ENCODE data around the gene ARG2. TPM values are rescaled to one million over a fixed set of nuclear protein-coding genes. Genes with fewer than 3 reads are reported as not detected.

The ARG2 gene
- total RNA-seq, 1 experiment from 2014 or later: 3.6 TPM

DNA sequence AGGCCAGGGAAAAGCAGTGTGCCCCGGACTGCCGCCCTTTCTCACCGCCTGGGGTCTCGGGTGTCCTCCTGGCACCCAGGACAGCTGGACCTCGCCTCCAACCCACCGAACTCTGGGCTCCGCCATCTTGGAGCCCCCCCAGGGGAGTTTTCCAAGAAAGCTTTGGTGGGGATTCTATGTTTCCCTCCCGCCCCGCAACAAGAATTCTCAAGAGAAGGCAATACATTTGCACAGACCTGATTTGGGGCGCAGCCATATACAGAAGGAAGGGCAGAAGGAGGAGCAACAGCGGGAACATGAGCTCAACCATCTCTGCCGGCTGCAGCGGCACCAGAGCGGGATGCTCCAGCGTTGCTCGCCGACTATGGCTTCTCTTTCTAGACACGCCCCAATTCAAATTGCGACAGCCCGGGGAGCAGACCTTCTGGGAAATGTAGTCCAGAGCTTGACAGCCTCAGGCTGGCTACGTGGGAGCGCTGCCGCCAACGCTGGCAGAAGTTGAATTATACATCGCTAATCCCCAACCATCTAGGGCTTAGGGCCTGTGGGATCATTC, 75.8 kb downstream of the ARG2 start, which contains the start of gene RDH11:
Gene RDH11, minus strand, starts transcription at position 371 of the 556 bp plus-strand sequence. Its CDS starts 61 bp downstream, at position 310.
- Histone ChIP-seq H3K9me3 (no peaks in the 10 kb centered on the region), H3K27me3 (no peaks in the 10 kb centered on the region), H3K36me3 (peaks cover 3% of the 10 kb centered on the region; the same call in 1 of the 2 replicates), H3K4me3 (peak within 1 kb of the TSS; percentile 90)
- DNase-seq: peak; percentile 86

DNA sequence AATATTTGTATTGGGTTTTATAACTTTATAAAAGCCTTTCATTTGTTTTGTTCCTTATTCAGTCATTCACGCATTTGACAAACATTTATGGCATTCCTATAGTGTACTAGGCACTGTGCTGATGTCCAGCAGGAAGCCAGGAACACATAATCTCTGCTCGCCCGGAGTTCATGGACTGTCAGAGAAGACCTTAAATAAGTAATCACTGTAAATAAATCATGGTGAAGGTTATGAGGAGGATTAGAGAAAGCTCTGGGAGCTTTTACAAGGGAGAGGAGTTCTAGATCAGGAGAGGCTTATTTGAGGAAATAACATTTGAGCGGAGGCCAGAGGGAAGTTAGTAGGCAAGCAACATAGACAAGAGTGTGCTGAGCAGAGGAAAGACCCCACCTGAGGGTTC, 77.3 kb downstream of the ARG2 start:
- Histone ChIP-seq H3K9me3 (no peaks in the 10 kb centered on the region), H3K36me3 (peaks cover 3% of the 10 kb centered on the region; the same call in 1 of the 2 replicates), H3K4me3 (no peak overlapping the region), H3K27me3 (no peaks in the 10 kb centered on the region)
- DNase-seq: no peak

DNA sequence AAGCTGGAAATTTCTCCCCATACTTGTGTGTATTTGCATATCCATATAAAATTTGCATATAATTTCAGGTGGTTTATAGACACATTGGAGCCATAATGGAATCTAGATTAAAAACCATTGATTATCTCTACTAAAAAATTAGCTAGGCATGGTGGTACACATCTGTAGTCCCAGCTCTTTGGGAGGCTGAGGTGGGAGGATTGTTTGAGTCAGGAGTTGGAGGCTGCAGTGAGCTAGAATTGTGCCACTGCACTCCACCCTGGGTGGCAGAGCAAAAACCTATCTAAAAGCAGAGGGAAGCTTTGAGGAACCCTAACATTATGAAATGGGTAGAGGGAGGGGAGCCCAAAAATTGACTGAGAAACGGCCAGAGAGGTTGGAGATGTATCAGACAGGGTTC, 78.5 kb downstream of the ARG2 start:
- Histone ChIP-seq H3K27me3 (no peaks in the 10 kb centered on the region), H3K36me3 (no peaks in the 10 kb centered on the region), H3K9me3 (no peaks in the 10 kb centered on the region), H3K4me3 (no peak overlapping the region)
- no peak for DNase-seq

Other genes starting within 250 kb of the ARG2 start
- 2.2 TPM in 1 of 2 replicates, not detected in the other for gene PLEK2, start 207.8 kb upstream of the ARG2 start, total RNA-seq (2014; rRNA removed; shearing (Covaris generic); ENCODE audit: low replicate concordance)
- 5.9 TPM in 1 of 2 replicates, not detected in the other for gene TMEM229B, start 131.2 kb upstream of the ARG2 start, total RNA-seq (2014; rRNA removed; shearing (Covaris generic); ENCODE audit: low replicate concordance)
- 0.07 and 0.47 TPM in 2 replicates for gene PLEKHH1, start 86.6 kb upstream of the ARG2 start, total RNA-seq (2014; rRNA removed; shearing (Covaris generic); ENCODE audit: low replicate concordance)
- gene PIGH, start 19.7 kb upstream of the ARG2 start, total RNA-seq (2014; rRNA removed; shearing (Covaris generic); ENCODE audit: low replicate concordance): 19.4 and 48.5 TPM in 2 replicates
- 46.6 and 124 TPM in 2 replicates for gene VTI1B, start 54.7 kb downstream of the ARG2 start, total RNA-seq (2014; rRNA removed; shearing (Covaris generic); ENCODE audit: low replicate concordance)
- 23.8 and 25.9 TPM in 2 replicates for gene RDH11, start 75.8 kb downstream of the ARG2 start, total RNA-seq (2014; rRNA removed; shearing (Covaris generic); ENCODE audit: low replicate concordance)
- gene RDH12, start 82.0 kb downstream of the ARG2 start, total RNA-seq (2014; rRNA removed; shearing (Covaris generic); ENCODE audit: low replicate concordance): 0.07 and 0.20 TPM in 2 replicates
- gene ZFYVE26, start 196.7 kb downstream of the ARG2 start, total RNA-seq (2014; rRNA removed; shearing (Covaris generic); ENCODE audit: low replicate concordance): 3.3 and 9.7 TPM in 2 replicates
- gene RAD51B, start 199.9 kb downstream of the ARG2 start, total RNA-seq (2014; rRNA removed; shearing (Covaris generic); ENCODE audit: low replicate concordance): 2.6 and 7.2 TPM in 2 replicates